BLaER1 (cell line): Measurements from ENCODE around the gene FAM151A.

Experiments
- H3K27ac ChIP-seq: shearing (Covaris generic); formaldehyde crosslinking; 2 replicates; pipeline ENCODE4 v1.8.1; 2022
- H3K27me3 ChIP-seq: shearing (Covaris generic); formaldehyde crosslinking; 2 replicates; pipeline ENCODE4 v1.8.1; 2022
- H3K36me3 ChIP-seq: shearing (Covaris generic); formaldehyde crosslinking; 2 replicates; pipeline ENCODE4 v1.8.1; 2022
- H3K4me1 ChIP-seq: shearing (Covaris generic); formaldehyde crosslinking; 2 replicates; pipeline ENCODE4 v1.8.1; 2022
- H3K4me2 ChIP-seq: shearing (Covaris generic); formaldehyde crosslinking; 2 replicates; pipeline ENCODE4 v1.8.1; 2022
- H3K4me3 ChIP-seq: shearing (Covaris generic); formaldehyde crosslinking; 2 replicates; pipeline ENCODE4 v1.8.1; 2022
- H3K9ac ChIP-seq: shearing (Covaris generic); formaldehyde crosslinking; 2 replicates; pipeline ENCODE4 v1.8.1; 2022
- H3K9me3 ChIP-seq: shearing (Covaris generic); formaldehyde crosslinking; 2 replicates; pipeline ENCODE4 v1.8.1; 2022
- H4K20me1 ChIP-seq: shearing (Covaris generic); formaldehyde crosslinking; 2 replicates; pipeline ENCODE4 v1.8.1; 2022
- Cebpa-rat ChIP-seq: shearing (Covaris generic); IDR thresholded peaks from 2 replicates; pipeline ENCODE4 v1.8.1; 2022

Gene FAM151A

DNA sequence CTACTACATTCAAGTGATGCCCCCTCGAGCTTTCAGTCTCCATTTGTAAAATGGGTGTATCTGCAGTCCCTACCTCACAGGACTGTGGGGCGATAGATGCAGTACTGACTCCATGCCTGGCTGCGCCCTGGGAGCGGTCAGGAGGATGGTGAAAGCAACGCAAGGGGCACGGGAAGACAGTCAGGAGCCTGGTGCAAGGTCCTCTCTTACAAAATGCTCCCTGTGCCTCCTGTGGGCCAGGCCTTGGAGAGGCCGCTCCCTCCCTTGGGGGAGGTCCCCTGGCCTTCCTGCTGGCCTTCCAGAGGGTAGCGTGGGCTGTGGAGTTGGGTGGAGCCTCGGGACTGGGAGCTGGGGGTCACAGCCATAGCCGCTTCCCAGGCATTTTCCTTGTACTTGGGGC is 21.6 kb downstream of the FAM151A start:
- no peak overlapping the region for H3K27ac ChIP-seq
- H3K36me3 ChIP-seq = no peaks in the 10 kb centered on the region
- no peaks in the 10 kb centered on the region for H3K9me3 ChIP-seq
- H3K27me3 ChIP-seq = no peaks in the 10 kb centered on the region
- peaks cover 22% of the 10 kb centered on the region for H3K4me1 ChIP-seq
- H3K4me3 ChIP-seq = no peak overlapping the region
- H4K20me1 ChIP-seq = no peaks in the 10 kb centered on the region
- TF ChIP-seq Cebpa-rat = no peak
- H3K4me2 ChIP-seq = no peak overlapping the region
- H3K9ac ChIP-seq = no peak overlapping the region

GRCh38 chr1:54600947-54601721 is 22.2 kb downstream of the FAM151A start:
- Histone ChIP-seq H4K20me1 (no peaks in the 10 kb centered on the region), H3K4me3 (no peak overlapping the region), H3K27ac (no peak overlapping the region), H3K36me3 (no peaks in the 10 kb centered on the region), H3K27me3 (no peaks in the 10 kb centered on the region), H3K9me3 (no peaks in the 10 kb centered on the region), H3K9ac (no peak overlapping the region), H3K4me2 (no peak overlapping the region), H3K4me1 (peaks cover 22% of the 10 kb centered on the region)
- no peak for TF ChIP-seq Cebpa-rat

- Histone ChIP-seq H3K4me1 (peaks cover 13% of the 10 kb centered on the region), H3K4me2 (no peak overlapping the region), H3K9ac (no peak overlapping the region), H4K20me1 (no peaks in the 10 kb centered on the region), H3K9me3 (no peaks in the 10 kb centered on the region), H3K4me3 (no peak overlapping the region), H3K27ac (no peak overlapping the region), H3K36me3 (0 out of 2 replicates have a peak, but pooled peaks cover 3% of the 10 kb centered on the region), H3K27me3 (no peaks in the 10 kb centered on the region)
- TF ChIP-seq Cebpa-rat = no peak
Measured at GRCh38 chr1:54599211-54599823, 24.0 kb downstream of the FAM151A start.

DNA sequence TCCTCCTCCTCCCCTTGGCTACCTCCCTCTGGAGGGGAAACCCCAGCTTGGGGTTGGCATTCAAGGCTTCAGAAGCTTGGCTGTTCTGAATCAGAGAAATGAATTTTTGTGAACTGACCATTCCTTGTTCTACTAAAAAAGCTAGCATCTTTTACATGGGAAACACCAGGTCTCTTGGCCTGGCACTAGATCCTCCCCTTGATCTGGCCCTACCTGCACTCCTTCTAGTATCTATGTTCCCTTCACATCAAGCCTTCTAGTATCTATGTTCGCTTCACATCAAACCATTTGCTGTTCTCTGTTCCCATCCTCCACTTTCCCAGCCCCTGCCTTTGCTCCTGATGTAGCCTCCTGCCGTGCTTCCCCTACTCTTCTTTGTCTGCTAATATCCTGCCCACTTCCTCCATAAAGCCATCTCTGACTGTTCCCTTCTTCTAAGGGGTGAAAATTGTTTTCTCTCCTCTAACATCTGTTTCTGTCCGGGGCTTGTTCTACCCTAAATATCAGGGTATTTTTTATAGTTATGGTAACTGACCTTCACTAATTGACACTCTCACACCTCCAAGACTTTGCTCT is 25.8 kb downstream of the FAM151A start:
- Histone ChIP-seq H3K4me3 (no peak overlapping the region), H3K27ac (no peak overlapping the region), H4K20me1 (no peaks in the 10 kb centered on the region), H3K4me1 (0 out of 2 replicates have a peak, but pooled peaks cover 2% of the 10 kb centered on the region), H3K27me3 (no peaks in the 10 kb centered on the region), H3K9me3 (no peaks in the 10 kb centered on the region), H3K36me3 (0 out of 2 replicates have a peak, but pooled peaks cover 4% of the 10 kb centered on the region), H3K9ac (no peak overlapping the region), H3K4me2 (no peak overlapping the region)
- TF ChIP-seq Cebpa-rat = no peak

DNA sequence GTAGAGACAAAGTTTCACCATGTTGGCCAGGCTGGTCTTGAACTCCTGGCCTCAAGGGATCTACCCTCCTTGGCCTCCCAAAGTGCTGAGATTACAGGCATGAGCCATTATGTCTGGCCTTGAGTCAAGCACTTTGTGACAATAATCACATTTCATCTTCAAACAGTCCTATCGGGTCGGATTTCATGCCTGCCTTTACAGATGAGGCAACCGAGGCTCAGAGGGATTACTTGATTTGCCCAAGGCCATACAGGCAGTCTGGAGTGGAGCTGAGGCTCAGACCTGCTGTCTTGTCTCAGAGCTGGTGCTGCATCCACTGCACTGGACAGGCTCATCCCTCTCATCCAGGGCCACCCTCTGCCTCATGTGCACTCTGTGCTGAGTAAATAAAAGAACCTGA is 26.6 kb downstream of the FAM151A start:
- 0 out of 2 replicates have a peak, but pooled peaks cover 4% of the 10 kb centered on the region for H3K36me3 ChIP-seq
- H3K9me3 ChIP-seq = no peaks in the 10 kb centered on the region
- no peaks in the 10 kb centered on the region for H3K4me1 ChIP-seq
- no peak overlapping the region for H3K4me2 ChIP-seq
- no peak overlapping the region for H3K27ac ChIP-seq
- TF ChIP-seq Cebpa-rat = no peak
- no peaks in the 10 kb centered on the region for H3K27me3 ChIP-seq
- no peak overlapping the region for H3K4me3 ChIP-seq
- no peak overlapping the region for H3K9ac ChIP-seq
- H4K20me1 ChIP-seq = no peaks in the 10 kb centered on the region

DNA sequence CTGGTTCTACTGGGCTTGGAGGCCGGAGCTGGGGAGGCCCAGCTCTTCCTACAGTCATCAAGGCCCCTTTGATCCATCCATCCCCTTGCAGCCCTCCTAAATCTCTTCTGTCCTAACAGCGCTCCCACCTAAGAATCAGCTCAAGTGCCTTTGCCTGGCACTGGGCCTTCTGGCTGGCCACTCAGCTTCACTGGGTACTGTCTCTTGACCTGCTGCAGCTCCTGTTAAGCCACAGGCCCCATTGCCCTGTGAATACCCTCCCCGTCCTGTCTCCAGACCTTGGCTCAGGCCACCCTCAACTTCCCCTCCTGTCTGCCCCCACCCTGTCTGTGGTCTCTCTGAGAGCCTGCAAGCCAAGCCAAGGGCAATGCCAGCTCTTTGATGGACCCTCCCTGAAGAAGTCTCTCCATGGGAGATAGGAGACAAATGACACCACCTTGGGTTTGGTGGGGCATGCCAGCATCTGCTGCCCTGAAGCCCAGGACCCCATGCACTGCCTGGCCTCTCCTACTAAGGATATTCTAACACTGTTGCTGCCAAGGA is 27.3 kb downstream of the FAM151A start:
- H3K4me1 ChIP-seq = no peaks in the 10 kb centered on the region
- H3K9me3 ChIP-seq = no peaks in the 10 kb centered on the region
- H4K20me1 ChIP-seq = no peaks in the 10 kb centered on the region
- TF ChIP-seq Cebpa-rat = no peak
- H3K4me3 ChIP-seq = no peak overlapping the region
- no peak overlapping the region for H3K9ac ChIP-seq
- H3K27me3 ChIP-seq = no peaks in the 10 kb centered on the region
- H3K36me3 ChIP-seq = 0 out of 2 replicates have a peak, but pooled peaks cover 4% of the 10 kb centered on the region
- no peak overlapping the region for H3K27ac ChIP-seq
- H3K4me2 ChIP-seq = no peak overlapping the region

GRCh38 chr1:54594463-54594862 is 28.9 kb downstream of the FAM151A start:
- H3K36me3 ChIP-seq = 0 out of 2 replicates have a peak, but pooled peaks cover 4% of the 10 kb centered on the region
- no peak overlapping the region for H3K9ac ChIP-seq
- no peaks in the 10 kb centered on the region for H3K4me1 ChIP-seq
- no peak for TF ChIP-seq Cebpa-rat
- no peaks in the 10 kb centered on the region for H3K27me3 ChIP-seq
- H3K9me3 ChIP-seq = no peaks in the 10 kb centered on the region
- H3K4me3 ChIP-seq = no peak overlapping the region
- no peaks in the 10 kb centered on the region for H4K20me1 ChIP-seq
- no peak overlapping the region for H3K4me2 ChIP-seq
- no peak overlapping the region for H3K27ac ChIP-seq

DNA sequence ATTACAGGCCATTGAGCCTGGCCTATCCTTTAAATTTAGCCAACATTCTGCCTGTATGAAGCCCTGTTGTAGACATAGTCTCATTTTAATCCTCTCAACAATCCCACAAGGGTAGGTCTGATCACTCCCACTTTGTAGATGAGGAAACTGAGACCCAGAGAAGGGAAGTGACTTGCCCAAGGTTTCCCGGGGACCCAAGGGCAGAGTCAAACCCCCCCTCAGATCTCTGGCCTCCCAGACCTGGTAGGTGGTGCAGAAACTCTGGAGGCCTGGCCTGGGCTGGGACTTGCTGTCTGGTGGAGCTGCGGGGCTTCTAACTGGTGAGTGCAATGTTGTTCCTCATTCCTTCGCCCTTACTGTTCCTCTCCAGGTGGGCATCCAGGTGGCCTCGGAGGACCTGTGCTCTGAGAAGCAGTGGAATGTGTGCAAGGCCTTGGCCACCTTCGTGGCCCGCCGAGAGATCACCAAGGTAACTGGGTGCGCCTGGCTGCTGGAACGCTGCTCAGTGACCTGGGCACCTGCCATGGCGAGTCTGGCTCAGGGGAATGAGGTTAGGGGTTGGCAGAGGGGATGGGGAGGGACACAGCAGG is 29.7 kb downstream of the FAM151A start:
- no peak for TF ChIP-seq Cebpa-rat
- H3K9ac ChIP-seq = no peak overlapping the region
- no peak overlapping the region for H3K4me3 ChIP-seq
- no peaks in the 10 kb centered on the region for H3K9me3 ChIP-seq
- H3K4me2 ChIP-seq = no peak overlapping the region
- H3K36me3 ChIP-seq = 0 out of 2 replicates have a peak, but pooled peaks cover 4% of the 10 kb centered on the region
- H3K27me3 ChIP-seq = no peaks in the 10 kb centered on the region
- H3K27ac ChIP-seq = no peak overlapping the region
- H4K20me1 ChIP-seq = no peaks in the 10 kb centered on the region
- peaks cover under 1% of the 10 kb centered on the region for H3K4me1 ChIP-seq

DNA sequence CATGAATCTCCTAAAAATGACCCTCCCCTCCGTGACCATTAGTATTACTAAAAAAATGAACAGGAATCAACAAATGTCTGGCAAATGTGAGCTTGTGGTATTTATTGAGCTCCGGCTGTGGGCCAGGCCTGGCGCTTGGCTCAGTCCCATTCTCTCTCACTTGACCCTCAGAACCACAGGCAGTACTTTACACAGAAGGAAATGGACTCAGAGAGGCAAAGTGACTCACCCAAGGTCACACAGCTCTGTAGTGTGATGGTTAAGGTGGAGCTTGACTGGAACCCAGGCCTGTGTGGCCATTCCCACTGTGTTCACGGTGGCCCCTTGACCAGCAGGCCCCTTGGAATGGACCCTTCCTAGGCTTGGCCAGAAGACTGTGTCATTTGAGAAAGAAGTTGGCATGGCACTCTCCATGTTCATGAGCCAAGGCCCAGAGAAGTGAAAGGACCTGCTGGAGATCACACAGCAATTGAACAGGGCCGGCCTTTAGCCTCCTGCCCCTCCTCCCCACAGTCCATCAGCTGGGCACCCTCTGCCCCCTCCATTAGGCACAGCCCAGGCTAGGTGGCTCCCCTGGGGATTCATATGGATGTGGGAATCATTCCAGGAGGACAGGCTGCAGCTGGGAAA is 32.1 kb downstream of the FAM151A start:
- Histone ChIP-seq H3K4me2 (no peak overlapping the region), H3K9ac (no peak overlapping the region), H3K9me3 (no peaks in the 10 kb centered on the region), H3K4me3 (no peak overlapping the region), H3K36me3 (0 out of 2 replicates have a peak, but pooled peaks cover 4% of the 10 kb centered on the region), H3K27me3 (no peaks in the 10 kb centered on the region), H3K4me1 (peaks cover 7% of the 10 kb centered on the region), H3K27ac (no peak overlapping the region), H4K20me1 (no peaks in the 10 kb centered on the region)
- no peak for TF ChIP-seq Cebpa-rat
